GM21529 (cell line): ENCODE measurements around the gene ADARB1.

ENCODE experiments used
- ATAC-seq: cut with Tn5 transposase; IDR thresholded peaks from one replicate; pipeline ENCODE4 v1.9.1; 2021; ENCODE audit not compliant: unreplicated experiment

The ADARB1 gene

GRCh38 chr21:45113543-45113942 lies 39.2 kb downstream of the ADARB1 start:
- ATAC-seq = no peak

- no peak for ATAC-seq
Measured at GRCh38 chr21:45114072-45114471, 39.7 kb downstream of the ADARB1 start.

- ATAC-seq = no peak
Measured at GRCh38 chr21:45114475-45114874, 40.1 kb downstream of the ADARB1 start.

DNA sequence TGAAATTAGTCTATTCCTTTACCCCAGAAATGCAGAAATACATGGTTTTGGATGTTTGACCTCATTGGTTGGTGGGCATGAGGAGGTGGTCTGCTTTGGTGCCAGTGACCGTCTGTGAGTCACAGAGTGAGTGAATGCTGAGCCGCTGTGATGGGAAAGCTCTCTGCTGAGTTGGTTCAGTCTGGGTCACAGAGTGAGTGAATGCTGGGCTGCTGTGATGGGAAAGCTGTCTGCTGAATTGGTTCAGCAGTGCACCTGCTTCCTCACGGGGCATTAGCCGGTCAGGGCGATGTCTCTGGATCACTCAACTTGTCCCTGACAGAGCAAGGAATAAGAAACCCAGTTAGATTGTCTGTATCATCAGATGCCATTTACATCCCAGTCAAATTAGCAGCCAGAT lies 40.8 kb downstream of the ADARB1 start:
- no peak for ATAC-seq

GRCh38 chr21:45116066-45116465 lies 41.7 kb downstream of the ADARB1 start:
- no peak for ATAC-seq

DNA sequence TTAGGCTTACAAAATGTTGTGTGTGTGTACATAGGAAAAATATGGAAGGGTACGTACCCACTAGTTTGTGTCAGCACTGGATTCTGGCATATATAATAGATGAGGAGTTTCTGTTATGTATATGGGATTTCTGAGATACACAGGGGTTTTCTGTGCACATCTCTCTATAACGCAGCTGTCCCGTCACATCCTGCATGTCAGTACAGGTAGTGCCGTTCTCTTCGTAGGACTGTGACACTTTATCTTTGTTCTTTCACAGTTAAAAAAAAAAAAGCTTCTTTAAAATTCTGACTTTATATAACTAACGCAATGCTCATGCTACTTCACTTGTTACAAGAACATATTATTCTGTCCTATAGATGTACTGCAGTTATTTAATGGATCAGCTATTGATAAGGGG lies 42.9 kb downstream of the ADARB1 start:
- ATAC-seq = no peak

- ATAC-seq = no peak
Measured at GRCh38 chr21:45118099-45118498, 43.7 kb downstream of the ADARB1 start.

- no peak for ATAC-seq
Measured at GRCh38 chr21:45119812-45120211, 45.4 kb downstream of the ADARB1 start.

DNA sequence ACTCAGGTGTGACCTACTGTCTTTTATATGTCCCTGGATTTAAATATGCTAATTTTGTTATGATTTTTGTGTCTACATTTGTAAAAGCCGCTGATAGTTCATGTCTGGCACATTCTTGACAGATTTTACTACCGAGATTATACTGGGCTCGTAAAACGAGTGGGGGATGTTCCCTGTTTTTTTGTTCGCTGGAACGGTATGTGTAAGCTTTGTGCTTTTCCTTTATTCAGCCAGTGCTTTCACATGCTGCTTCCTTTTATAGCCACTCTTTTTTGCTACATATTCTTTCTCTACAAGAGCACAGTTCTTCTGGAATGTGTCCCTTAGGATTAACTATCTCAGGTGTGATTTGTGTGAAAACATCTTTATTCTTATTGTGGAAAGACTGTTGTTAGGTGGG lies 46.6 kb downstream of the ADARB1 start:
- ATAC-seq = no peak

- no peak for ATAC-seq
Measured at GRCh38 chr21:45122030-45122429, 47.6 kb downstream of the ADARB1 start.

- no peak for ATAC-seq
Measured at GRCh38 chr21:45122432-45123132, 48.2 kb downstream of the ADARB1 start.

DNA sequence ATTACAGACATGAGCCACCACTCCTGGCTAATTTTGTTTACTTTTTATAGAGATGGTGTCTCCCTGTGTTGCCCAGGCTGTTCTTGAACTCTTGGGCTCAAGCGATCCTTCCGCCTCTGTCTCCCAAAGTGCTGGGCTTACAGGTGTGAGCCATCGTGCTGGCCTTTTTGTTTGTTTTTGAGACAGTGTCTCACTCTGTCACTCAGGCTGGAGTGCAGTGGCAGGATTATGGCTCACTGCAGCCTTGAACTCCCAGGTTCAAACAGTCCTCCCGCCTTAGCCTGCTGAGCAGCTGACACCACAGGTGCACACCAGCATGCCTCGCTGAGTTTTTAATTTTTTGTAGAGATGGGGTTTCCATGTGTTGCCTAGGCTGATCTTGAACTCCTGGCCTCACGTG lies 49.1 kb downstream of the ADARB1 start:
- no peak for ATAC-seq

GRCh38 chr21:45124596-45124995 lies 50.2 kb downstream of the ADARB1 start:
- ATAC-seq = no peak

- no peak for ATAC-seq
Measured at GRCh38 chr21:45125357-45125756, 51.0 kb downstream of the ADARB1 start.

DNA sequence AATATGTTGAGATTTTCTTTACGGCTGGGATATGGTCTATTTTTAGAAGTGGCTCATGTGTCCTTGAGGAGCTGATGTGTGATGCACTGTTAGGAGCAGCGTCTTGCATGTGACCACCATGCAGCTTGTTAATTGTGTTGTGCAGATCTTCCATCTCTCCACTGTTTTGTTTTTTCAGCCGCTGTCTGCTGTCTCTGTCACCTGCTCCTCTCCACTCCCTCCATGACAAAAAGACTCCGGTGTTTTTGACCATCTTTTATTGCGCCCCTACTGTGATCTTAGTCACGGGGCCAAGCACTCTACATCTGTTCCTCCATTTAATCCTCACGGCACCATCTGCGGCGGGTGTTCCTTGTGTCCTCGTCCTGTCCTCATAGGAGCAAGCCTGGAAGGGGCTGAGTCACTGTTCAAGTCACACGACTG lies 51.8 kb downstream of the ADARB1 start:
- no peak for ATAC-seq

DNA sequence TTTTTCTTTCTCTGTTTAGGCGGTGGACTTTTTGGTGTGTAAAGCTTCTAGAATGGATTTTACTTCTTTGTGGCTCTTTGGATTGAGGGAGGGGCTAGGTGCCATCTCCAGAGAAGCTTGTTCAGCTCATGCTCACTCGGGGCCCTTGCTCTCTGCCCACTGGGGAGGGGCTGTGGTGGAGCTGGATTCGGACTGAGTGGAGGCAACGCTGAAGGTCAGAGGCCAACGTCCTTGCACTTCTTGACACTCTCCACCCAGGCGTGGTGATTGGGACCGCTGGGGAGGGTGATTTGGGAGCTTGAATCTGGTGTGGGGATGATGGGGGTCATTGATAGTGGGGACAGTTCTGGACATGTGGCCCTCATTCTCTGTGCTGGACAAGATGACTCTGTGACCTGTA lies 52.6 kb downstream of the ADARB1 start:
- ATAC-seq = no peak

- no peak for ATAC-seq
Measured at GRCh38 chr21:45127937-45128336, 53.6 kb downstream of the ADARB1 start.

DNA sequence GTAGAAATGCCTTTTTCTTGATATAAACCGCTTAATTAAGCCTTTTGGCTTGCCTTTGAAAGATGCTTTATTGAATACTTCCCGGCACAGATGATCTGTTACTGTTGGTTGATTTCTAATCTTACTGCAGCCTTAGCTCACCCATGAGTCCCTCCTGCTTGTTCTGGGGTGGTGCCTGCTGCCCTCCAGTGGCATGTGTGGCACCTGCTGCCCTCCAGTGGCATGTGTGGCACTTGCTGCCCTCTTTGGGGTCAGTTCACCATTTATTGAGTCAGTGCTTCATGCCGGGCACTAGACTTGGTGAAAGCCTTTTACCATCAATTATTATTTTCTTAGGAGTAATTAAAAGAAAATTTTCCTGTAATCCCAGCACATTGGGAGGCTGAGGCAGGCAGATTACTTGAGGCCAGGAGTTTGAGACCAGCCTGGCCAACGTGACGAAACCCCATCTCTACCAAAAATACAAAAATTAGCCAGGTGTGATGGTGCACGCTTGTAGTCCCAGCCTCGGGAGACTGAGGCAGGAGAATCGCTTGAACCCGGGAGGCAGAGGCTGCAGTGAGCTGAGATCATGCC lies 54.3 kb downstream of the ADARB1 start:
- ATAC-seq = no peak

GRCh38 chr21:45129189-45129923 lies 55.0 kb downstream of the ADARB1 start:
- no peak for ATAC-seq

DNA sequence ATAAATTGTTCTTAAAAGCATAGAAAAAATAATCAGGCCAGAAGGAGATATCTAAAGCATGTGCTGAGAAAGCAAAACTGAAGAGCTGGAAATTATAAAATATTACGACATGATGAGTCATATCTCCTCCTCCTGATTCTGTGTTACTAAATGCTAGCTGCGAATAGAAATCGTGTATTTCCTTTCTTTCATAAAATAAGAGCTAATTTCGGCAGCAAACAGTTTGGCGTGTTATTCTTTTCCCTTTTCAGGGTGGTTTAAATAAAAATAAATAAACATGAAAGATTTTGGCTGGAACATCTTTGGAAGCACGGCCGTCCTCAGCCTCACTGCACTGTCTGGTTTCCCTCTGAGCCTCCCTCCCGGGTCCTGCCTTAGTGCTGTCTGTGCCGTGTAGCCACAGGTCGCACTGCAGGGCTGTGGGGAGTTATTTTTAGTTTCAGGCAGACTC lies 56.0 kb downstream of the ADARB1 start:
- ATAC-seq = no peak

GRCh38 chr21:45131537-45131999 lies 57.2 kb downstream of the ADARB1 start:
- no peak for ATAC-seq
